ENCODE measurements around the gene CEACAM8. TPM values are rescaled to one million over a fixed set of nuclear protein-coding genes. Genes with fewer than 3 reads are reported as not detected.
A peak's percentile ranks its signal among the peaks of the same experiment; 100 is the strongest.
"Not testable (repeated sequence)": the region's sequence is repeated elsewhere in the genome, so short reads cannot be mapped to it uniquely, and the experiment has no call there.

CEACAM8 gene
- total RNA-seq (not detected), polyA plus RNA-seq (ENCODE audit: insufficient read depth, low read depth, low replicate concordance) (not detected)
- long read RNA-seq, donor 1, result 0 reads
- long read RNA-seq, donor 2, result 0 reads
- long read RNA-seq, donor 3, result 0 reads
- long read RNA-seq, donor 4, result 0 reads
- long read RNA-seq, donor 5, result 0 reads
- long read RNA-seq, donor 6, result 0 reads
- long read RNA-seq, donor 7, result 0 reads
- long read RNA-seq, donor 8, result 0 reads
- long read RNA-seq, donor 9, result 0 reads
- long read RNA-seq, donor 10, result 0 reads

GRCh38 chr19:42594617-42595489, at the start of gene CEACAM8:
TSS of gene CEACAM8 (minus strand) at chr19:42594924. CDS start at chr19:42594828, 96 bp downstream.
- no peak within 1 kb of the TSS for H3K4me3 ChIP-seq (ENCODE audit: low read length in 3 of 3)
- H3K27ac ChIP-seq (ENCODE audit: low read depth in 2 of 2, low read length in 2 of 2), result no peak within 1 kb of the TSS
- H3K9ac ChIP-seq (ENCODE audit: low read length in 3 of 3), result no peak within 1 kb of the TSS
- intact Hi-C loops (cut with DNase I), result no loop called here
- H3K4me1 ChIP-seq (ENCODE audit: control insufficient read depth in 2 of 3, insufficient read depth in 2 of 3, low read depth in 1 of 3, low read length in 3 of 3), result no peaks in the 10 kb centered on the region
- peak in 1 of 5 donors; percentile 62 for DNase-seq
- no peaks in the 10 kb centered on the region for H3K36me3 ChIP-seq (ENCODE audit: control insufficient read depth in 2 of 3, insufficient read depth in 3 of 3, low read length in 3 of 3)
- H3K9me3 ChIP-seq (ENCODE audit: control insufficient read depth in 2 of 3, insufficient read depth in 1 of 3, low read length in 3 of 3), result no peaks in the 10 kb centered on the region
- H3K27me3 ChIP-seq (ENCODE audit: control insufficient read depth, insufficient read depth, low read length), result no peaks in the 10 kb centered on the region
- no peak for TF ChIP-seq CTCF (IDR thresholded peaks at IDR 0.05; ENCODE audit: borderline replicate concordance, extremely low read depth, insufficient read depth)
- FAIRE-seq, result no peak

- H3K4me1 ChIP-seq (ENCODE audit: control insufficient read depth in 2 of 3, insufficient read depth in 2 of 3, low read depth in 1 of 3, low read length in 3 of 3); DNase-seq; intact Hi-C loops (cut with DNase I); H3K27ac ChIP-seq (ENCODE audit: low read depth in 2 of 2, low read length in 2 of 2); H3K27me3 ChIP-seq (ENCODE audit: control insufficient read depth, insufficient read depth, low read length); H3K36me3 ChIP-seq (ENCODE audit: control insufficient read depth in 2 of 3, insufficient read depth in 3 of 3, low read length in 3 of 3); H3K9me3 ChIP-seq (ENCODE audit: control insufficient read depth in 2 of 3, insufficient read depth in 1 of 3, low read length in 3 of 3); H3K9ac ChIP-seq (ENCODE audit: low read length in 3 of 3); H3K4me3 ChIP-seq (ENCODE audit: low read length in 3 of 3); FAIRE-seq: not testable (repeated sequence)
These were observed 44.8 kb upstream of the CEACAM8 start for GRCh38 chr19:42639324-42640092.

GRCh38 chr19:42635233-42635539, 40.5 kb upstream of the CEACAM8 start:
- no peak for FAIRE-seq
- DNase-seq, result no peak
- Histone ChIP-seq H3K4me3 (ENCODE audit: low read length in 3 of 3) (no peak overlapping the region), H3K36me3 (ENCODE audit: control insufficient read depth in 2 of 3, insufficient read depth in 3 of 3, low read length in 3 of 3) (no peaks in the 10 kb centered on the region), H3K9me3 (ENCODE audit: control insufficient read depth in 2 of 3, insufficient read depth in 1 of 3, low read length in 3 of 3) (no peaks in the 10 kb centered on the region), H3K27me3 (ENCODE audit: control insufficient read depth, insufficient read depth, low read length) (no peaks in the 10 kb centered on the region), H3K9ac (ENCODE audit: low read length in 3 of 3) (no peak overlapping the region), H3K27ac (ENCODE audit: low read depth in 2 of 2, low read length in 2 of 2) (no peak overlapping the region), H3K4me1 (ENCODE audit: control insufficient read depth in 2 of 3, insufficient read depth in 2 of 3, low read depth in 1 of 3, low read length in 3 of 3) (no peaks in the 10 kb centered on the region)
- TF ChIP-seq CTCF (IDR thresholded peaks at IDR 0.05; ENCODE audit: borderline replicate concordance, extremely low read depth, insufficient read depth), result no peak
- intact Hi-C loops (cut with DNase I), result no loop called here

All from kidney (tissue), 22 donors.